ENCODE measurements around the gene ANKRD42.
A peak's percentile ranks its signal among the peaks of the same experiment; 100 is the strongest.

The ANKRD42 gene

DNA sequence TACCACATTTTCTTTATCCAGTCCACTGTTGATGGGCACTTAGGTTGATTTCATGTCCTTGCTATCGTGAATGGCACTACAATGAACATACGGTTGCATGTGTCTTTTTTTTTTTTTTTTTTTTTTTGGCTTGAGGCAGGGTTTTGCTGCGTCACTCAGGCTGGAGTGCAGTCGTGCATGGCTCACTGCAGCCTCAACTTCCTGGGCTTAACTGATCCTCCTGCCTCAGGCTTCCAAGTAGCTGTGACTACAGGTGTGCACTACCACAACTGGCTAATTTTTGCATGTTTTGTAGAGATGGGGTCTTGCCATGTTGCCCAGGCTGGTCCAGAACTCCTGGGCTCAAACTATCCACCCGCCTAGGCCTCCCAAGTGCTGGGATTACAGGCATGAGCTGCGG lies 94.1 kb downstream of the ANKRD42 start:
- Histone ChIP-seq H3K27ac (ENCODE audit: low read depth, low read length) (no peak overlapping the region), H3K79me2 (ENCODE audit: control insufficient read depth, insufficient read depth, low read length, unreplicated experiment) (peaks cover 28% of the 10 kb centered on the region), H2AFZ (ENCODE audit: low read length, unreplicated experiment) (no peak overlapping the region), H3K27me3 (ENCODE audit: insufficient read depth, low read length) (no peaks in the 10 kb centered on the region), H3K4me3 (ENCODE audit: low read depth, low read length) (no peak overlapping the region), H3K36me3 (ENCODE audit: insufficient read depth, low read length) (no peaks in the 10 kb centered on the region), H3K4me1 (ENCODE audit: control insufficient read depth, insufficient read depth, low read length, unreplicated experiment) (peaks cover 16% of the 10 kb centered on the region)

DNA sequence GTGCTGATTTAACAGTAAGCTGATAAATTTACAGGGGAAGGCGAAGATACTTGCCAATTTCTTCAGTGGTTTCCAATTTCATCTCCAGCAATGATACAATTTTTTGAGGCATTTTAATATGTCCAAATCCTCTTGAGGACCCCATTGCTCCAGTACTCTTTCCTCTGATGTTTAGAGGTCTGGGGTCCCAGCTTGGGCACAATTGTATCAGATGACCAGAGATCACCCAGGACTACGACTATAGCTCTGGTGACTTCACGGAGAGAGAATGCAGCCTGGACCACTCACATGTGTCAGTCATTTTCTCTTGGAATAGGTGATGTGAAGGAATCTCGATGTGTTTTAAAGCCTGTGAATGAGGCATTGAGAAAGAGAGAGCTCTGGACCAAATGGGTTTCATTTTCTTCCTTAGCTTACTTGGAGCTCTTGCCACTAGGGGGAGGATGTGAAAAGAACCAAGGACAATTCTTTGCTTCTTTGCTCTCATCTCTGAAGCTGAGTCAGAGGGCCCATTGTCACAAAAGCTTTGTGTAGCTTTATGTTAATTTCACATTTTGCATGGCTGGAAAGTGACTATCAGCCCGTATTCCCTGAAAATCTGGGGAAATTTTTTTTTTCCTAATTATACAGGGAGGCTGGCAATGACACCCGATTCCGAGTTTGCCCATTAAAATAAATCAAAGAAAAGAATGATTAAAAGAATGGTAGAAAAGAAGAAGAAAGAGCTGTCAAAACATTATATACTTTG lies 99.4 kb downstream of the ANKRD42 start:
- no peaks in the 10 kb centered on the region for H3K36me3 ChIP-seq (ENCODE audit: insufficient read depth, low read length)
- no peaks in the 10 kb centered on the region for H3K4me1 ChIP-seq (ENCODE audit: control insufficient read depth, insufficient read depth, low read length, unreplicated experiment)
- peaks cover 27% of the 10 kb centered on the region for H3K27me3 ChIP-seq (ENCODE audit: insufficient read depth, low read length)
- peak overlapping the region; percentile 99 for H2AFZ ChIP-seq (ENCODE audit: low read length, unreplicated experiment)
- H3K27ac ChIP-seq (ENCODE audit: low read depth, low read length), result no peak overlapping the region
- no peaks in the 10 kb centered on the region for H3K79me2 ChIP-seq (ENCODE audit: control insufficient read depth, insufficient read depth, low read length, unreplicated experiment)
- H3K4me3 ChIP-seq (ENCODE audit: low read depth, low read length), result peak overlapping the region; percentile 68

DNA sequence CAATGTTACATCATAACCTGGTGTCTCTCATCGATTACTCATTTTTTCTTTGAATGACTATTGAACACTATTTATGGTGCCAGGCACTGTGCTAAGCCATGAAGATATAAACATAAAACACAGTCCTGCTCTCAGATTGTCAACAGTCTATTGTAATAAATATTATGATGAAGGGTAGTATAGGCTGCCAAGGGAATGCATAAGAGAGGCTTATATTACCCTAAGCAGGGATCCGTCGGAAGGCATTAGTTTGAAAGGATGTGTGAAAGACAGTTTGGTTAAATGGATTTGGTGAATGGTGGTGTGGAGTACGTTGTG lies 99.9 kb downstream of the ANKRD42 start:
- Histone ChIP-seq H3K79me2 (ENCODE audit: control insufficient read depth, insufficient read depth, low read length, unreplicated experiment) (no peaks in the 10 kb centered on the region), H3K27me3 (ENCODE audit: insufficient read depth, low read length) (peaks cover 32% of the 10 kb centered on the region), H3K27ac (ENCODE audit: low read depth, low read length) (no peak overlapping the region), H3K4me3 (ENCODE audit: low read depth, low read length) (no peak overlapping the region), H3K4me1 (ENCODE audit: control insufficient read depth, insufficient read depth, low read length, unreplicated experiment) (no peaks in the 10 kb centered on the region), H3K36me3 (ENCODE audit: insufficient read depth, low read length) (no peaks in the 10 kb centered on the region), H2AFZ (ENCODE audit: low read length, unreplicated experiment) (no peak overlapping the region)

DNA sequence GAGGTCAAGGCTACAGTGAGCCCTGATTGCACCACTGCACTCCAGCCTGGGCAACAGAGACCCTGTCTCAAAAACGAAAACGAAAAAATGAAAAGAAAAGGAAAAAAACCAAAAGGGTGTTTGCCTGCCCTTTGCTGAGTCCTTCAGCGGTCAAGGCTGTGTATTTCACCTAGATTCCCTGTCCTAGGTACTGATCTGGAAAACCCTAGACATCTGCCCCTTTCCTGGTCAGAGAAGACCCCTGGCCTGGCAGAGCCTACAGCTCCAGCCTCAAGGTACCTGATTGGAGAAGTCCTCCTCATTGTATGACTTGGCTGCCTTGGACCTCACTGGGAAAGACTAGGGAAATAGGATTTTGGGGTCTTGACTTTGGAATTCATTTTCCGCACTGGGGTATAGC lies 100.7 kb downstream of the ANKRD42 start:
- H3K27ac ChIP-seq (ENCODE audit: low read depth, low read length), result no peak overlapping the region
- no peaks in the 10 kb centered on the region for H3K36me3 ChIP-seq (ENCODE audit: insufficient read depth, low read length)
- no peaks in the 10 kb centered on the region for H3K4me1 ChIP-seq (ENCODE audit: control insufficient read depth, insufficient read depth, low read length, unreplicated experiment)
- peaks cover 37% of the 10 kb centered on the region for H3K27me3 ChIP-seq (ENCODE audit: insufficient read depth, low read length)
- H3K4me3 ChIP-seq (ENCODE audit: low read depth, low read length), result no peak overlapping the region
- H3K79me2 ChIP-seq (ENCODE audit: control insufficient read depth, insufficient read depth, low read length, unreplicated experiment), result no peaks in the 10 kb centered on the region
- no peak overlapping the region for H2AFZ ChIP-seq (ENCODE audit: low read length, unreplicated experiment)
